ENCODE data around the gene CIC. TPM values are rescaled to one million over a fixed set of nuclear protein-coding genes. Genes with fewer than 3 reads are reported as not detected.

CIC gene
- total RNA-seq, 1 donor from 2014 or later: 63.9 TPM

GRCh38 chr19:42323473-42323851, 54.4 kb downstream of the CIC start:
- H3K4me3 ChIP-seq (ENCODE audit: low read depth, low read length): no peak overlapping the region
- TF ChIP-seq CTCF (conservative IDR thresholded peaks at IDR 0.05; ENCODE audit: low read depth, low read length): no peak
- no peak for DNase-seq (ENCODE audit: low read depth)

- DNase-seq (ENCODE audit: low read depth): no peak
- no peak overlapping the region for H3K4me3 ChIP-seq (ENCODE audit: low read depth, low read length)
- no peak for TF ChIP-seq CTCF (conservative IDR thresholded peaks at IDR 0.05; ENCODE audit: low read depth, low read length)
These were observed 55.0 kb downstream of the CIC start for GRCh38 chr19:42323852-42324654.

- peak overlapping the region; percentile 6 for H3K4me3 ChIP-seq (ENCODE audit: low read depth, low read length)
These were observed 55.7 kb downstream of the CIC start for GRCh38 chr19:42324655-42325307.

GRCh38 chr19:42325308-42325895, 56.4 kb downstream of the CIC start, which contains the start of gene MEGF8:
TSS of gene MEGF8 (plus strand) at chr19:42325635. CDS start at chr19:42326244, 609 bp downstream.
- DNase-seq (ENCODE audit: low read depth): peak; percentile 89
- H3K4me3 ChIP-seq (ENCODE audit: low read depth, low read length): peak within 1 kb of the TSS; percentile 99
- TF ChIP-seq CTCF (conservative IDR thresholded peaks at IDR 0.05; ENCODE audit: low read depth, low read length): no peak

More at GRCh38 chr19:42324655-42325307, 55.7 kb downstream of the CIC start:
- peak; percentile 94 for TF ChIP-seq CTCF (conservative IDR thresholded peaks at IDR 0.05; ENCODE audit: low read depth, low read length)
- DNase-seq (ENCODE audit: low read depth): no peak

GRCh38 chr19:42325896-42326771, 57.1 kb downstream of the CIC start:
- no peak for DNase-seq (ENCODE audit: low read depth)
- TF ChIP-seq CTCF (conservative IDR thresholded peaks at IDR 0.05; ENCODE audit: low read depth, low read length): peak; percentile 9
- peak overlapping the region; percentile 99 for H3K4me3 ChIP-seq (ENCODE audit: low read depth, low read length)

GRCh38 chr19:42326969-42327368, 57.9 kb downstream of the CIC start:
- no peak for DNase-seq (ENCODE audit: low read depth)
- no peak for TF ChIP-seq CTCF (conservative IDR thresholded peaks at IDR 0.05; ENCODE audit: low read depth, low read length)
- H3K4me3 ChIP-seq (ENCODE audit: low read depth, low read length): peak overlapping the region; percentile 99
